ENCODE results near the gene RIN3. TPM values are rescaled to one million over a fixed set of nuclear protein-coding genes. Genes with fewer than 3 reads are reported as not detected.

The RIN3 gene
- total RNA-seq, 1 donor from 2014 or later = 0.22 TPM

DNA sequence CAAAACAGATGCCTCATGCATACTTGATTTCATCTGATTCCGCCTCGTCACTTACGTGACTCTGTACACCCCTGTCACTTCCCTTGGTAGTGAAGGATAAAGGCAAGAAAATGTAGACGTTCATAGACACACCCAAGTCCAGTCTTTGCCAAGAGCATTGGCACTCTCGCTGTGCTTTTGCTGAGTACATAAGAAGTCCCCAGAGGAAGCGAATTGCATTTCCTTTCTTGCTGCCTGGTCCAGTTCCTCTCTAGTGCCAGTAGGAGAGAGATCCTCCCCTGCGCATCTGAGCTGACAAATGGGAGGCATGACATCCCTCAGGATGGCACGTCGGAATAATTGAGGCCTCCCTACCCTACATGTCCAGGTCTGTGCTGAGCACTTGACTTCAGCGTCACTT lies 21.3 kb upstream of the RIN3 start:
- Mint-ChIP-seq H3K27me3 (ENCODE audit: insufficient read depth, low read depth) (peaks cover 11% of the 10 kb centered on the region), H3K36me3 (no peaks in the 10 kb centered on the region), H3K4me3 (no peak overlapping the region), H3K4me1 (peaks cover 19% of the 10 kb centered on the region), H3K27ac (no peak overlapping the region), H3K9me3 (no peaks in the 10 kb centered on the region)
- no peak overlapping the region for H3K4me2 ChIP-seq
- peaks cover 2% of the 10 kb centered on the region for H3K4me1 ChIP-seq
- H3K36me3 ChIP-seq = no peaks in the 10 kb centered on the region
- TF ChIP-seq EZH2phosphoT487 (IDR thresholded peaks at IDR 0.05) = no peak
- no peak for TF ChIP-seq EZH2 (IDR thresholded peaks at IDR 0.05)
- TF ChIP-seq CTCF (IDR thresholded peaks at IDR 0.05) = no peak
- H2AFZ ChIP-seq (replicated peaks) = no peak overlapping the region
- H3K79me2 ChIP-seq (ENCODE audit: low read depth) = no peaks in the 10 kb centered on the region
- no peak overlapping the region for H3K9ac ChIP-seq
- no peak overlapping the region for H3K4me3 ChIP-seq
- H3K27me3 ChIP-seq = no peaks in the 10 kb centered on the region
- no peaks in the 10 kb centered on the region for H3F3A ChIP-seq (ENCODE audit: low read depth)
- H4K20me1 ChIP-seq (ENCODE audit: low read depth) = no peaks in the 10 kb centered on the region
- no peak overlapping the region for H3K27ac ChIP-seq
- H3K9me3 ChIP-seq (ENCODE audit: low read depth) = no peaks in the 10 kb centered on the region
- DNase-seq (ENCODE audit: low spot score) = no peak

- Mint-ChIP-seq H3K4me1 (peaks cover 20% of the 10 kb centered on the region), H3K27ac (no peak overlapping the region), H3K27me3 (ENCODE audit: insufficient read depth, low read depth) (peaks cover 14% of the 10 kb centered on the region), H3K4me3 (no peak overlapping the region), H3K36me3 (no peaks in the 10 kb centered on the region), H3K9me3 (no peaks in the 10 kb centered on the region)
- Histone ChIP-seq H4K20me1 (ENCODE audit: low read depth) (no peaks in the 10 kb centered on the region), H3K4me3 (no peak overlapping the region), H3F3A (ENCODE audit: low read depth) (no peaks in the 10 kb centered on the region), H3K27me3 (no peaks in the 10 kb centered on the region), H3K27ac (no peak overlapping the region), H3K4me1 (peaks cover 7% of the 10 kb centered on the region), H2AFZ (replicated peaks) (no peak overlapping the region), H3K36me3 (no peaks in the 10 kb centered on the region), H3K9ac (no peak overlapping the region), H3K79me2 (ENCODE audit: low read depth) (no peaks in the 10 kb centered on the region), H3K9me3 (ENCODE audit: low read depth) (no peaks in the 10 kb centered on the region), H3K4me2 (no peak overlapping the region)
- DNase-seq (ENCODE audit: low spot score) = no peak
- no peak for TF ChIP-seq EZH2phosphoT487 (IDR thresholded peaks at IDR 0.05)
- no peak for TF ChIP-seq EZH2 (IDR thresholded peaks at IDR 0.05)
- no peak for TF ChIP-seq CTCF (IDR thresholded peaks at IDR 0.05)
Observed at GRCh38 chr14:92493024-92493423, 20.6 kb upstream of the RIN3 start.

GRCh38 chr14:92493492-92493891 lies 20.1 kb upstream of the RIN3 start:
- no peak overlapping the region for H3K4me3 Mint-ChIP-seq
- H3K9me3 Mint-ChIP-seq = no peaks in the 10 kb centered on the region
- H3K4me1 Mint-ChIP-seq = peaks cover 22% of the 10 kb centered on the region
- no peak for DNase-seq (ENCODE audit: low spot score)
- H3K4me3 ChIP-seq = no peak overlapping the region
- H3K27me3 ChIP-seq = no peaks in the 10 kb centered on the region
- H3K4me2 ChIP-seq = no peak overlapping the region
- peaks cover 7% of the 10 kb centered on the region for H3K4me1 ChIP-seq
- no peak for TF ChIP-seq CTCF (IDR thresholded peaks at IDR 0.05)
- TF ChIP-seq EZH2phosphoT487 (IDR thresholded peaks at IDR 0.05) = no peak
- TF ChIP-seq EZH2 (IDR thresholded peaks at IDR 0.05) = no peak
- H3K27ac ChIP-seq = no peak overlapping the region
- peaks cover 12% of the 10 kb centered on the region for H3K27me3 Mint-ChIP-seq (ENCODE audit: insufficient read depth, low read depth)
- H3K9me3 ChIP-seq (ENCODE audit: low read depth) = no peaks in the 10 kb centered on the region
- no peak overlapping the region for H3K27ac Mint-ChIP-seq
- H3K36me3 ChIP-seq = no peaks in the 10 kb centered on the region
- H2AFZ ChIP-seq (replicated peaks) = no peak overlapping the region
- H3K9ac ChIP-seq = no peak overlapping the region
- H3K79me2 ChIP-seq (ENCODE audit: low read depth) = no peaks in the 10 kb centered on the region
- no peaks in the 10 kb centered on the region for H4K20me1 ChIP-seq (ENCODE audit: low read depth)
- no peaks in the 10 kb centered on the region for H3F3A ChIP-seq (ENCODE audit: low read depth)
- no peaks in the 10 kb centered on the region for H3K36me3 Mint-ChIP-seq

Data from neural progenitor cell (in vitro differentiated cells).